ENCODE results near the gene PTPRE.

DNA sequence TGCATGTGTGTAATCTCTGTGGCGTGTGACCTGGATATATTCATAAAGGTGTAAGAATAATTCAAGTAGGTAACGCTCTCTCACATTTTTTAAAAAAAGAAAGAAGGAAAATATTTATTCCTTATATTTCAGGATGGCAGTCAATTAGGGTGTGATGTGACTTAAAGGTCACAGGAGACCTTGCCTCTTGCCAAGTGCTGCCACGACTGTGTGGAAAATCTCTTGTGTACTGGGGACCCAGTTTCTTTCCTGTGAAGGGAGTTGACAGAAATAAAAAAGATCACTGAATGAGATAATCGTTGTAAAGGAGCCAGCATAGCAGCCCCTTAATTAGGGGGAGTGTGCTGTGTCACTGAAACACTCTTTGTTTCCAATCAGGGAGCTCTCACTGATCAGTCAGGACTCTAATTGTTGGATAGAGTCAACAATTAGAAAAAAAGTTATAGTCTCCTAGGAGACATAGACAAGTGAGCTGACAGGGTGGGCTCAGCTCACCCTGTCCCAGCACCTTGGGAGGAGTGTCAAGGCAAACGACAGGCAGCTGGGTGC, 31.1 kb downstream of the PTPRE start:
- TF ChIP-seq GATA2 (IDR thresholded peaks at IDR 0.05; ENCODE audit: low read depth, low read length) (no peak), GATA3 (IDR thresholded peaks at IDR 0.05; ENCODE audit: low read depth, low read length) (no peak)

All from SH-SY5Y (cell line).